Bronchial epithelial cell (primary cell): ENCODE measurements around the gene GPR26. TPM values are rescaled to one million over a fixed set of nuclear protein-coding genes. Genes with fewer than 3 reads are reported as not detected.

Experiments
- DNase-seq: peaks from one replicate; pipeline ENCODE4 v3.0.0-alpha.2; 2010; ENCODE audit warnings: low read depth
- FAIRE-seq: peaks from 2 replicates; lab custom pipeline; 2011; peaks lifted over from hg19 to GRCh38; lab: Jason Lieb, UNC
- H3K27me3 ChIP-seq: 2 replicates; pipeline ENCODE4 v1.5.1; 2011; ENCODE audit warnings: low read length; ENCODE audit not compliant: control insufficient read depth, insufficient read depth
- H3K36me3 ChIP-seq: 2 replicates; pipeline ENCODE4 v1.5.1; 2011; ENCODE audit warnings: low read length; ENCODE audit not compliant: control insufficient read depth, insufficient read depth
- H3K4me3 ChIP-seq: 2 replicates; pipeline ENCODE4 v1.5.1; 2011; ENCODE audit warnings: mild to moderate bottlenecking, low read depth, low read length, control low read depth
- CTCF ChIP-seq: IDR thresholded peaks from 2 replicates; pipeline ENCODE4 v1.5.1; 2011; ENCODE audit warnings: mild to moderate bottlenecking, moderate library complexity, low read length, control low read depth, inconsistent platforms; ENCODE audit not compliant: insufficient read depth, severe bottlenecking
- total RNA-seq: library from RNA; depleted of rRNA; stranded (reverse); fragments of >200 nt; gene quantifications from 2 replicates; pipeline ENCODE4 v1.2.1, GENCODE V29; 2014

Gene GPR26
- total RNA-seq, 1 donor from 2014 or later: not detected

GRCh38 chr10:123621916-123622315 is 44.2 kb upstream of the GPR26 start:
- H3K4me3 ChIP-seq: no peak overlapping the region
- TF ChIP-seq CTCF: no peak
- no peaks in the 10 kb centered on the region for H3K27me3 ChIP-seq
- no peak for FAIRE-seq
- DNase-seq: no peak
- H3K36me3 ChIP-seq: no peaks in the 10 kb centered on the region

GRCh38 chr10:123622381-123622780 is 43.8 kb upstream of the GPR26 start:
- no peaks in the 10 kb centered on the region for H3K36me3 ChIP-seq
- no peak for DNase-seq

GRCh38 chr10:123624086-123624485 is 42.1 kb upstream of the GPR26 start:
- DNase-seq (no peak), FAIRE-seq (no peak)
- Histone ChIP-seq H3K36me3 (no peaks in the 10 kb centered on the region), H3K27me3 (no peaks in the 10 kb centered on the region), H3K4me3 (no peak overlapping the region)
- TF ChIP-seq CTCF: no peak

More at GRCh38 chr10:123622381-123622780, 43.8 kb upstream of the GPR26 start:
- no peak for FAIRE-seq
- Histone ChIP-seq H3K27me3 (no peaks in the 10 kb centered on the region), H3K4me3 (no peak overlapping the region)
- no peak for TF ChIP-seq CTCF

- FAIRE-seq: no peak
- Histone ChIP-seq H3K36me3 (no peaks in the 10 kb centered on the region), H3K27me3 (no peaks in the 10 kb centered on the region), H3K4me3 (no peak overlapping the region)
- DNase-seq: no peak
- TF ChIP-seq CTCF: no peak
Measured at GRCh38 chr10:123633106-123633505, 33.0 kb upstream of the GPR26 start.

- DNase-seq (no peak), FAIRE-seq (no peak)
- TF ChIP-seq CTCF: no peak
- Histone ChIP-seq H3K27me3 (no peaks in the 10 kb centered on the region), H3K4me3 (no peak overlapping the region), H3K36me3 (no peaks in the 10 kb centered on the region)
Measured at GRCh38 chr10:123633636-123634035, 32.5 kb upstream of the GPR26 start.

GRCh38 chr10:123634221-123634620 is 31.9 kb upstream of the GPR26 start:
- Histone ChIP-seq H3K4me3 (no peak overlapping the region), H3K27me3 (no peaks in the 10 kb centered on the region), H3K36me3 (no peaks in the 10 kb centered on the region)
- no peak for TF ChIP-seq CTCF
- DNase-seq (no peak), FAIRE-seq (no peak)
